Endodermal cell (in vitro differentiated cells): ENCODE data around the gene MGAT5. TPM values are rescaled to one million over a fixed set of nuclear protein-coding genes. Genes with fewer than 3 reads are reported as not detected.
A peak's percentile ranks its signal among the peaks of the same experiment; 100 is the strongest.

Experiments used
- DNase-seq: peaks from one replicate; pipeline ENCODE4 v3.0.0-alpha.2; 2017
- H3K27ac ChIP-seq: 2 replicates; pipeline ENCODE4 v1.5.1; 2013; ENCODE audit warnings: mild to moderate bottlenecking, low read depth, low read length, moderate library complexity
- H3K27me3 ChIP-seq: 2 replicates; pipeline ENCODE4 v1.6.1; 2013; ENCODE audit warnings: mild to moderate bottlenecking, low read length, moderate library complexity; ENCODE audit not compliant: insufficient read depth, control insufficient read depth, poor library complexity, severe bottlenecking
- H3K36me3 ChIP-seq: 2 replicates; pipeline ENCODE4 v1.7.0; 2013; ENCODE audit warnings: mild to moderate bottlenecking, low read length, moderate library complexity; ENCODE audit not compliant: control insufficient read depth, insufficient read depth
- H3K4me1 ChIP-seq: one replicate; pipeline ENCODE4 v1.7.0; 2013; ENCODE audit warnings: low read length; ENCODE audit not compliant: control insufficient read depth, insufficient read depth
- H3K4me3 ChIP-seq: 2 replicates; pipeline ENCODE4 v1.5.1; 2013; ENCODE audit warnings: mild to moderate bottlenecking, low read length, moderate library complexity
- H3K9ac ChIP-seq: 2 replicates; pipeline ENCODE4 v1.6.1; 2013; ENCODE audit warnings: mild to moderate bottlenecking, low read length, moderate library complexity; ENCODE audit not compliant: poor library complexity, severe bottlenecking; ENCODE audit errors: extremely low read depth
- H3K9me3 ChIP-seq: 2 replicates; pipeline ENCODE4 v1.6.1; 2013; ENCODE audit warnings: mild to moderate bottlenecking, low read length, moderate library complexity; ENCODE audit not compliant: control insufficient read depth
- H3K27ac Mint-ChIP-seq: 2 replicates; pipeline ENCODE4 v1.8.0; 2020; ENCODE audit warnings: mixed read lengths
- H3K27me3 Mint-ChIP-seq: 2 replicates; pipeline ENCODE4 v1.8.0; 2021; ENCODE audit warnings: mild to moderate bottlenecking, mixed read lengths; ENCODE audit not compliant: insufficient read depth
- H3K36me3 Mint-ChIP-seq: 2 replicates; pipeline ENCODE4 v1.8.0; 2020; ENCODE audit warnings: low read depth, mixed read lengths
- H3K4me1 Mint-ChIP-seq: 2 replicates; pipeline ENCODE4 v1.8.0; 2020; ENCODE audit warnings: mixed read lengths
- H3K4me3 Mint-ChIP-seq: 2 replicates; pipeline ENCODE4 v1.8.0; 2020; ENCODE audit warnings: mild to moderate bottlenecking, moderate library complexity, mixed read lengths
- H3K9me3 Mint-ChIP-seq: 2 replicates; pipeline ENCODE4 v1.8.0; 2020; ENCODE audit warnings: mild to moderate bottlenecking, mixed read lengths
- CTCF ChIP-seq: fragments of 200-600 bp; sonication (generic); conservative IDR thresholded peaks from 2 replicates; pipeline ENCODE4 v1.5.0; 2021; ENCODE audit warnings: antibody characterized with exemption, mild to moderate bottlenecking
- WGBS, 2 experiments: methylation state at CpG; one replicate each; pipeline versions ENCODE4 v1.1.5 to v1.1.7; 2013; ENCODE audit warnings: missing lambda C conversion rate in 2 of 2, mixed read lengths in 1 of 2; ENCODE audit not compliant: insufficient coverage in 1 of 2, insufficient read length in 1 of 2; 5-methylcytosine and 5-hydroxymethylcytosine counted together
- total RNA-seq, 2 donors: library from RNA; stranded (reverse); fragmentation: NEBNext Ultra II Directional in 1 of 2; extraction: Animal tissue kit (Norgen Biotek cat#: 25700) in 1 of 2; gene quantifications; 2 replicates in 1 of 2; 3 replicates in 1 of 2; pipeline ENCODE4 v1.2.1, GENCODE V29; 2021

MGAT5 gene
- total RNA-seq, 2 donors from 2014 or later, result 57.2 to 78.4 TPM

DNA sequence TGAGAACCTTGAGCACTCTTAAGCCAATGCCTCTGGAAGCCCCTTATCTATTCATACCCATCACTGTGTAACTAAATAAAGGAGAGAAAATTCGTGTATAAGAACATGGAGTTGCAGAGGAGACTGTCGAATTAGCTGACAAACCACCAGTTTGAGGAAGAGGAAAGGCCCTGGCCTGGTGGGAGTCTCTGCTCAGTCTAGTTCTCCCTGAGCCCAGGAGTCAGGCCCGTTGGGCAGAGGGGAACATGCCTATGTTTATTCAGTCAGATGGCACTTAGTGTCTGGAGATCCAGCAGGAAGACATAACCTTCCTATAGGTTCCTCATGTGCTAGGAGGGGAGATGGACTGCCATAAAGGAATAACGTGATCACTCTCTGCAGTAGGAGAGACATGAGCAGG is 60.3 kb downstream of the MGAT5 start:
- H3K27ac Mint-ChIP-seq, result no peak overlapping the region
- H3K36me3 Mint-ChIP-seq, result peaks cover 11% of the 10 kb centered on the region
- H3K4me3 Mint-ChIP-seq, result no peak overlapping the region
- no peaks in the 10 kb centered on the region for H3K4me1 ChIP-seq
- H3K4me1 Mint-ChIP-seq, result no peaks in the 10 kb centered on the region
- no peaks in the 10 kb centered on the region for H3K27me3 ChIP-seq
- no peak for DNase-seq
- no peak overlapping the region for H3K27ac ChIP-seq
- no peaks in the 10 kb centered on the region for H3K9me3 Mint-ChIP-seq
- TF ChIP-seq CTCF, result no peak
- H3K9ac ChIP-seq, result no peak overlapping the region
- 67 to 100% methylated on average over 2 to 4 of the region's 4 CpGs for whole genome bisulfite sequencing, 2 experiments
- no peak overlapping the region for H3K4me3 ChIP-seq
- H3K27me3 Mint-ChIP-seq, result no peaks in the 10 kb centered on the region
- peaks cover under 1% of the 10 kb centered on the region for H3K9me3 ChIP-seq
- H3K36me3 ChIP-seq, result no peaks in the 10 kb centered on the region

GRCh38 chr2:134314681-134315368 is 61.0 kb downstream of the MGAT5 start:
- Histone ChIP-seq H3K9ac (no peak overlapping the region), H3K36me3 (no peaks in the 10 kb centered on the region), H3K4me3 (no peak overlapping the region), H3K4me1 (no peaks in the 10 kb centered on the region), H3K27ac (no peak overlapping the region), H3K27me3 (no peaks in the 10 kb centered on the region), H3K9me3 (no peaks in the 10 kb centered on the region)
- Mint-ChIP-seq H3K27ac (no peak overlapping the region), H3K4me3 (no peak overlapping the region), H3K4me1 (no peaks in the 10 kb centered on the region), H3K36me3 (peaks cover 16% of the 10 kb centered on the region), H3K27me3 (no peaks in the 10 kb centered on the region), H3K9me3 (no peaks in the 10 kb centered on the region)
- TF ChIP-seq CTCF, result peak; percentile 15
- no peak for DNase-seq
- 73 to 77% methylated on average over 5 of the region's 5 CpGs for WGBS, 2 experiments

DNA sequence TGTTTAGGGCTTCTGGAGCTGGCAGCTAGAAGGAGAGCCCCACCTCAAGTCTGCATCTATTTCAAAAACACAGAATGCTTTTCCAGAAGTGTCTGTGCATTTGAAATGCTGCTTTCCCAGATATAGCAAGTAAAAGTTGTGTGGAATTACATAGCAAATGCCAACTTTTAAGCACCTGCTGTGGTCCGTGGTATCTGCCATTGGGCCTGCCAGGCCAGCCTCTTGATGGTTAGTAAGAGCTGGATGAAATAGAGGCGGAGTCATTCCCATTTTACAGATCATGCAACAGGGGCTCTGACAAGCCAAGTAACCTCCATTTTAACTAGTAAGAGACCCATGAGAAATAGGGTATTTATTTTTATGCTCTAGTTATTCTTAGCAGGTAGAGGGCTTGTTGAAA is 61.6 kb downstream of the MGAT5 start:
- 83% methylated on average over 2 of the region's 2 CpGs; no CpG with 5 or more reads in 1 of the 2 experiments for WGBS, 2 experiments

More for the DNA sequence above, 61.6 kb downstream of the MGAT5 start:
- Mint-ChIP-seq H3K36me3 (peaks cover 22% of the 10 kb centered on the region), H3K9me3 (no peaks in the 10 kb centered on the region), H3K27ac (no peak overlapping the region), H3K4me1 (no peaks in the 10 kb centered on the region), H3K4me3 (no peak overlapping the region), H3K27me3 (no peaks in the 10 kb centered on the region)
- TF ChIP-seq CTCF, result no peak
- no peaks in the 10 kb centered on the region for H3K9me3 ChIP-seq
- no peak for DNase-seq
- no peak overlapping the region for H3K9ac ChIP-seq
- no peaks in the 10 kb centered on the region for H3K4me1 ChIP-seq
- H3K27ac ChIP-seq, result no peak overlapping the region
- H3K27me3 ChIP-seq, result no peaks in the 10 kb centered on the region
- H3K4me3 ChIP-seq, result no peak overlapping the region
- H3K36me3 ChIP-seq, result no peaks in the 10 kb centered on the region
